SH-SY5Y (cell line): ENCODE measurements around the gene AGBL1.

Source experiments
- GATA2 ChIP-seq: IDR thresholded peaks from 2 replicates; pipeline ENCODE4 v1.6.1; 2011; ENCODE audit warnings: mild to moderate bottlenecking, low read depth, low read length
- GATA3 ChIP-seq: IDR thresholded peaks from 2 replicates; pipeline ENCODE4 v1.6.1; 2011; ENCODE audit warnings: low read depth, mild to moderate bottlenecking, low read length, moderate library complexity

The AGBL1 gene

GRCh38 chr15:86540840-86541467, 461.3 kb downstream of the AGBL1 start:
- TF ChIP-seq GATA3 (no peak), GATA2 (no peak)

- TF ChIP-seq GATA3, result no peak
- TF ChIP-seq GATA2, result no peak
Observed at GRCh38 chr15:86541540-86541939, 461.9 kb downstream of the AGBL1 start.

- no peak for TF ChIP-seq GATA2
- no peak for TF ChIP-seq GATA3
Observed at GRCh38 chr15:86550075-86550474, 470.4 kb downstream of the AGBL1 start.

GRCh38 chr15:86553108-86553507, 473.4 kb downstream of the AGBL1 start:
- no peak for TF ChIP-seq GATA3
- TF ChIP-seq GATA2, result no peak

GRCh38 chr15:86555098-86555497, 475.4 kb downstream of the AGBL1 start:
- TF ChIP-seq GATA3 (no peak), GATA2 (no peak)

- no peak for TF ChIP-seq GATA2
- TF ChIP-seq GATA3, result no peak
Observed at GRCh38 chr15:86555939-86556338, 476.3 kb downstream of the AGBL1 start.

GRCh38 chr15:86556396-86557017, 476.8 kb downstream of the AGBL1 start:
- TF ChIP-seq GATA2 (no peak), GATA3 (no peak)

GRCh38 chr15:86557018-86557550, 477.4 kb downstream of the AGBL1 start:
- no peak for TF ChIP-seq GATA2
- TF ChIP-seq GATA3, result no peak

- TF ChIP-seq GATA2 (no peak), GATA3 (no peak)
Observed at GRCh38 chr15:86558252-86558651, 478.6 kb downstream of the AGBL1 start.

GRCh38 chr15:86558686-86559085, 479.0 kb downstream of the AGBL1 start:
- TF ChIP-seq GATA3 (no peak), GATA2 (no peak)

GRCh38 chr15:86568378-86568777, 488.7 kb downstream of the AGBL1 start:
- TF ChIP-seq GATA3, result no peak
- no peak for TF ChIP-seq GATA2

- TF ChIP-seq GATA2, result no peak
- TF ChIP-seq GATA3, result no peak
Observed at GRCh38 chr15:86570738-86571137, 491.1 kb downstream of the AGBL1 start.

GRCh38 chr15:86571873-86572272, 492.2 kb downstream of the AGBL1 start:
- TF ChIP-seq GATA3 (no peak), GATA2 (peak; percentile 15)

GRCh38 chr15:86572368-86572841, 492.7 kb downstream of the AGBL1 start:
- TF ChIP-seq GATA3, result no peak
- TF ChIP-seq GATA2, result no peak

- TF ChIP-seq GATA2 (no peak), GATA3 (no peak)
Observed at GRCh38 chr15:86573476-86573875, 493.8 kb downstream of the AGBL1 start.
